Measurements from ENCODE around the gene DNAJB2. TPM values are rescaled to one million over a fixed set of nuclear protein-coding genes. Genes with fewer than 3 reads are reported as not detected.

DNAJB2 gene
- total RNA-seq: 100 to 1,000 TPM in 2 of 4 donors, 10 to 100 TPM in 2; 91.2 to 138 (median 107) TPM

DNA sequence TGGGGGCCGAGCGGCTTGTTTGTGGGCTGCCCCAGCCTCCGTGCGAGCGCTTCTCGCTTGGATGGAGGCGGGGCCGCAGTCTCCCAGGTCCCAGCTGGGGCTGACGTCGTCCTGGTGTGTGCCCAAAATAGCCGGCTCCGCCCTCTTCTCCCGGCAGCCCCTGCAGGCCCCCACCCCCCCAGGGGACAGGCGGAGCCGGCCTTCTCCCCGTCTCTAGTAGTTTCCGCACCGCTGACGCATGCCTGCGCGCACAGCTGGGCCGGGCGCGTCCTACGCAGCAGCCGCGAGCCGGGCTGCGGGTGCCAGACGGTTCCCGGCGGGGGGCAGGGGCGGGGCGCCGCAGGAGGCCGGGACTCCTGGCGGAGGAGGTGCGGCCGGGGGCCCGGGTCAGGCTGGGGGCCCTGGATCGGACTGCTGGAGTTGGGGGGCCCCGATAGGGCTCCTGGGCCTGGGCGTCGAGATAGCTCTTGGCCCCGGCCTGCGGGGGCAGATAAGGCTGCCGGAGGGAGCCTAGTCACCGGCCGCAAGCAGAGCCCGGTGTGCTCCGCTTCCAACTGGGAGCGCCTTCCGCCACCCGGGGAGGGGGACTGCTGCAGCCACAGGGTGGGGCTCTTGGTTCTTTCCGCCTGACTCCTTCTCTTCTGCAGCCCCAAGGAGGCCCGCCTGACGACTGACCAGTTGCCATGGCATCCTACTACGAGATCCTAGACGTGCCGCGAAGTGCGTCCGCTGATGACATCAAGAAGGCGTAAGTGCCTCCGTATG is at the start of gene DNAJB2:
Gene DNAJB2, plus strand, starts transcription at position 216 of the 765 bp plus-strand sequence. Its CDS starts 468 bp downstream, at position 684.
- H3K36me3 ChIP-seq: peaks cover 37% of the 10 kb centered on the region
- peaks cover 69% of the 10 kb centered on the region for H3K4me1 ChIP-seq
- no peaks in the 10 kb centered on the region for H3K9me3 ChIP-seq
- DNase-seq (ENCODE audit: low spot score in 2 of 2): peak; percentile 99
- TF ChIP-seq EP300 (IDR thresholded peaks at IDR 0.05) (peak; percentile 16), POLR2AphosphoS5 (IDR thresholded peaks at IDR 0.05) (peak; percentile 31 to 87 (median 63)), POLR2A (IDR thresholded peaks at IDR 0.05) (peak; percentile 23 to 89)
- TF ChIP-seq, protein P1, sequence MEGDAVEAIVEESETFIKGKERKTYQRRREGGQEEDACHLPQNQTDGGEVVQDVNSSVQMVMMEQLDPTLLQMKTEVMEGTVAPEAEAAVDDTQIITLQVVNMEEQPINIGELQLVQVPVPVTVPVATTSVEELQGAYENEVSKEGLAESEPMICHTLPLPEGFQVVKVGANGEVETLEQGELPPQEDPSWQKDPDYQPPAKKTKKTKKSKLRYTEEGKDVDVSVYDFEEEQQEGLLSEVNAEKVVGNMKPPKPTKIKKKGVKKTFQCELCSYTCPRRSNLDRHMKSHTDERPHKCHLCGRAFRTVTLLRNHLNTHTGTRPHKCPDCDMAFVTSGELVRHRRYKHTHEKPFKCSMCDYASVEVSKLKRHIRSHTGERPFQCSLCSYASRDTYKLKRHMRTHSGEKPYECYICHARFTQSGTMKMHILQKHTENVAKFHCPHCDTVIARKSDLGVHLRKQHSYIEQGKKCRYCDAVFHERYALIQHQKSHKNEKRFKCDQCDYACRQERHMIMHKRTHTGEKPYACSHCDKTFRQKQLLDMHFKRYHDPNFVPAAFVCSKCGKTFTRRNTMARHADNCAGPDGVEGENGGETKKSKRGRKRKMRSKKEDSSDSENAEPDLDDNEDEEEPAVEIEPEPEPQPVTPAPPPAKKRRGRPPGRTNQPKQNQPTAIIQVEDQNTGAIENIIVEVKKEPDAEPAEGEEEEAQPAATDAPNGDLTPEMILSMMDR (IDR thresholded peaks at IDR 0.05): no peak
- no peaks in the 10 kb centered on the region for H3K27me3 ChIP-seq
- H3K4me3 ChIP-seq: peak within 1 kb of the TSS; percentile 93
- 0% methylated on average over 17 of the region's 65 CpGs for WGBS
- peak within 1 kb of the TSS; percentile 99 for H3K27ac ChIP-seq

DNA sequence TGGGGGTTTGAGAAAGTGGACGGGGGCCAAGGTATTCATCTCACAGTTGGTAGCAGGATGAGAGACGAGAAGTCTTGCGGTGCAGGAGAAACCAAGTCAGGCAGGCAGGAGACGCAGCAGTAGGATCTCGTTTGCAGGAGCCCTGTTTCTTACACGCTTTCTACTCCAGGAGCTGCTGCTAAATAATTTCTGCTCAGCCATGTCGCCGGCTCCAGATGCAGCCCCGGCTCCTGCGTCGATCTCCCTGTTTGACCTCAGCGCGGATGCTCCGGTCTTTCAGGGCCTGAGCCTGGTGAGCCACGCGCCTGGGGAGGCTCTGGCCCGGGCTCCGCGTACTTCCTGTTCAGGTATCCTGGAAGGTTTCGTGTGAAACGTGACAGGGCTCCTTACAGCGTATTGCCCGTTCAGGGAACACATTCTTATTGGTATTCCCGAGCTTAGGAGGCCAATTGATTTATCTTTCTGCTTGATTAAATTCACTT is 49.1 kb upstream of the DNAJB2 start:
- DNase-seq (ENCODE audit: low spot score in 2 of 2): no peak
- Histone ChIP-seq H3K4me3 (peak overlapping the region; percentile 89), H3K27ac (peak overlapping the region; percentile 95), H3K9me3 (no peaks in the 10 kb centered on the region), H3K27me3 (no peaks in the 10 kb centered on the region), H3K4me1 (peaks cover 36% of the 10 kb centered on the region), H3K36me3 (peaks cover 39% of the 10 kb centered on the region)
- TF ChIP-seq POLR2A (IDR thresholded peaks at IDR 0.05): no peak
- TF ChIP-seq EP300 (IDR thresholded peaks at IDR 0.05): no peak
- no peak for TF ChIP-seq POLR2AphosphoS5 (IDR thresholded peaks at IDR 0.05)
- WGBS: under 1% methylated on average over 24 of the region's 24 CpGs

DNA sequence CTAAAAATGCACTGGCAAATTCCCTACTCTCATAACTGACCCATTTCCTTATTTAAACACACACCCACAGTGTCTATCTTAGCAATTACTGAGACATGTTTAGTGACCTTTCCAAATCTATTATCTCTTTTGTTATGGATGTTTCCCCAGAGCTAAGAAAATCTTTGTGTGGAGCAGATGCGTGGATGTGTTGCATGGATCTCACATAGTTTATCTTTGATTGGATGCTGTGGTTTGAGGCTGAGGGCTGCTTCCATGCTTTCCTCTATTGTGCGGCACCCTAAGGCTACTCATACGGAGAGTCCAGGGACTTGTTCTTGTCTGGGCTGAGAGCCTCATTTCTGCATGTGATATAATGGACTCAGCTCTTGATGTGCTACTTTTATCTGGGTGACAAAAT is 44.8 kb upstream of the DNAJB2 start:
- WGBS: 87% methylated on average over 3 of the region's 3 CpGs
- Histone ChIP-seq H3K4me3 (no peak overlapping the region), H3K27ac (no peak overlapping the region), H3K36me3 (peaks cover 69% of the 10 kb centered on the region), H3K27me3 (no peaks in the 10 kb centered on the region), H3K9me3 (no peaks in the 10 kb centered on the region), H3K4me1 (peaks cover 16% of the 10 kb centered on the region)
- TF ChIP-seq EP300 (IDR thresholded peaks at IDR 0.05) (no peak), POLR2A (IDR thresholded peaks at IDR 0.05) (no peak), POLR2AphosphoS5 (IDR thresholded peaks at IDR 0.05) (no peak)
- TF ChIP-seq, protein P1 (IDR thresholded peaks at IDR 0.05): no peak
- no peak for DNase-seq (ENCODE audit: low spot score in 2 of 2)

DNA sequence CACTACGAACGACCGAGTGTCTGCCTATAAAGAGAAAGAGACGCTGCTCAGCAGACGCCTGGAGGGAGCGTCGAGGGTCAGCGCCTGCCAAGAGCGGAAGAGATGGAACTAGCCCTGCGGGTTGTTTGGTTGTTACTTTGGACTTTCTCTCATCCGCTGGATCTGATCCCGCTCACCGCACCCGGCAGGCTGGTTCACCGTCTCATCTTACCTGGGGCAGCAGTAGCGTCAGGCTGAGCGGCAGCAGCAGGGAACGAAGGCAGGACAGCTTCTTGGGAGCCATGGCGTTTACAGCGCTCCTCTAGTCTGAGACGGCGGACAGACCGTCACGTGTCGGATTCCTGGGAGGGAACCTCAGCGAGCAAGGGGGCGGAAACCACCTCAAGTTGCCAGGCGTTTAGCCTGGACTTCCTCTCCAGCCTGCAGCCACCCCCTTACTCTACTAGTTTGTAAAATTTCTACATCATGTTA is 35.8 kb upstream of the DNAJB2 start:
- Histone ChIP-seq H3K36me3 (peaks cover 23% of the 10 kb centered on the region), H3K27me3 (no peaks in the 10 kb centered on the region), H3K27ac (peak overlapping the region; percentile 43), H3K4me3 (peak overlapping the region; percentile 35), H3K9me3 (no peaks in the 10 kb centered on the region), H3K4me1 (peaks cover 46% of the 10 kb centered on the region)
- TF ChIP-seq POLR2A (IDR thresholded peaks at IDR 0.05): no peak
- no peak for TF ChIP-seq EP300 (IDR thresholded peaks at IDR 0.05)
- TF ChIP-seq POLR2AphosphoS5 (IDR thresholded peaks at IDR 0.05): no peak
- TF ChIP-seq, protein P1 (IDR thresholded peaks at IDR 0.05): no peak
- no peak for DNase-seq (ENCODE audit: low spot score in 2 of 2)
- WGBS: 57% methylated on average over 10 of the region's 28 CpGs

DNA sequence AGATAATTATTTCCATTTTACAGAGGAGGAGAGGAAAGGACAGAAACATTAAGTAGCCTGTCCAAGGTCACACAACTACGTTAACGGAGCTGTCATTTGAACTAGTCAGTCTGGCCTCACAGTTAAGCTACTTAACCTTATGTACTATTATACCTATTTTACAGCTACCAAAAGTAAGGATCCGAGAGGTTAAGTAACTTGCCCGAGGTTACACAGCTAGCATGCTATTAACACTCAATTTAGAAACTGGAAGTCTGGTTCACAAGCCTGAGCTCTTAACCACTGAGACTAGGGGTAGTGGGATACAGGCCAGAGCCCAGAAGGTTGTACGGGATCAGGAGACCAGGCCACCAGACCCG is 34.4 kb upstream of the DNAJB2 start:
- Histone ChIP-seq H3K27ac (peak overlapping the region; percentile 84), H3K9me3 (no peaks in the 10 kb centered on the region), H3K36me3 (peaks cover 10% of the 10 kb centered on the region), H3K4me1 (peaks cover 59% of the 10 kb centered on the region), H3K27me3 (no peaks in the 10 kb centered on the region), H3K4me3 (peak overlapping the region; percentile 81)
- 52% methylated on average over 4 of the region's 6 CpGs for WGBS
- TF ChIP-seq POLR2A (IDR thresholded peaks at IDR 0.05) (no peak), EP300 (IDR thresholded peaks at IDR 0.05) (no peak), POLR2AphosphoS5 (IDR thresholded peaks at IDR 0.05) (no peak)
- TF ChIP-seq, protein P1 (IDR thresholded peaks at IDR 0.05): no peak
- DNase-seq (ENCODE audit: low spot score in 2 of 2): no peak

Measured in suprapubic skin (tissue), 4 donors.